Measurements from ENCODE around the gene CARS2. TPM values are rescaled to one million over a fixed set of nuclear protein-coding genes. Genes with fewer than 3 reads are reported as not detected.
"Not testable (repeated sequence)": the region's sequence is repeated elsewhere in the genome, so short reads cannot be mapped to it uniquely, and the experiment has no call there.

CARS2 gene
- total RNA-seq, 1 donor: 107 TPM

GRCh38 chr13:110706570-110707372 lies 855 bp upstream of the CARS2 start:
- TF ChIP-seq, protein P1, sequence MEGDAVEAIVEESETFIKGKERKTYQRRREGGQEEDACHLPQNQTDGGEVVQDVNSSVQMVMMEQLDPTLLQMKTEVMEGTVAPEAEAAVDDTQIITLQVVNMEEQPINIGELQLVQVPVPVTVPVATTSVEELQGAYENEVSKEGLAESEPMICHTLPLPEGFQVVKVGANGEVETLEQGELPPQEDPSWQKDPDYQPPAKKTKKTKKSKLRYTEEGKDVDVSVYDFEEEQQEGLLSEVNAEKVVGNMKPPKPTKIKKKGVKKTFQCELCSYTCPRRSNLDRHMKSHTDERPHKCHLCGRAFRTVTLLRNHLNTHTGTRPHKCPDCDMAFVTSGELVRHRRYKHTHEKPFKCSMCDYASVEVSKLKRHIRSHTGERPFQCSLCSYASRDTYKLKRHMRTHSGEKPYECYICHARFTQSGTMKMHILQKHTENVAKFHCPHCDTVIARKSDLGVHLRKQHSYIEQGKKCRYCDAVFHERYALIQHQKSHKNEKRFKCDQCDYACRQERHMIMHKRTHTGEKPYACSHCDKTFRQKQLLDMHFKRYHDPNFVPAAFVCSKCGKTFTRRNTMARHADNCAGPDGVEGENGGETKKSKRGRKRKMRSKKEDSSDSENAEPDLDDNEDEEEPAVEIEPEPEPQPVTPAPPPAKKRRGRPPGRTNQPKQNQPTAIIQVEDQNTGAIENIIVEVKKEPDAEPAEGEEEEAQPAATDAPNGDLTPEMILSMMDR (IDR thresholded peaks at IDR 0.05; ENCODE audit: insufficient read depth, low read depth, low read length): no peak
- no peak for DNase-seq (ENCODE audit: low read depth)
- peak overlapping the region; percentile 75 for H3K4me3 ChIP-seq (ENCODE audit: low read depth, low read length)

- peak overlapping the region; percentile 75 for H3K4me3 ChIP-seq (ENCODE audit: low read depth, low read length)
- no peak for DNase-seq (ENCODE audit: low read depth)
- TF ChIP-seq, protein P1 (IDR thresholded peaks at IDR 0.05; ENCODE audit: insufficient read depth, low read depth, low read length): no peak
Measured at GRCh38 chr13:110705356-110705825, 525 bp downstream of the CARS2 start.

DNA sequence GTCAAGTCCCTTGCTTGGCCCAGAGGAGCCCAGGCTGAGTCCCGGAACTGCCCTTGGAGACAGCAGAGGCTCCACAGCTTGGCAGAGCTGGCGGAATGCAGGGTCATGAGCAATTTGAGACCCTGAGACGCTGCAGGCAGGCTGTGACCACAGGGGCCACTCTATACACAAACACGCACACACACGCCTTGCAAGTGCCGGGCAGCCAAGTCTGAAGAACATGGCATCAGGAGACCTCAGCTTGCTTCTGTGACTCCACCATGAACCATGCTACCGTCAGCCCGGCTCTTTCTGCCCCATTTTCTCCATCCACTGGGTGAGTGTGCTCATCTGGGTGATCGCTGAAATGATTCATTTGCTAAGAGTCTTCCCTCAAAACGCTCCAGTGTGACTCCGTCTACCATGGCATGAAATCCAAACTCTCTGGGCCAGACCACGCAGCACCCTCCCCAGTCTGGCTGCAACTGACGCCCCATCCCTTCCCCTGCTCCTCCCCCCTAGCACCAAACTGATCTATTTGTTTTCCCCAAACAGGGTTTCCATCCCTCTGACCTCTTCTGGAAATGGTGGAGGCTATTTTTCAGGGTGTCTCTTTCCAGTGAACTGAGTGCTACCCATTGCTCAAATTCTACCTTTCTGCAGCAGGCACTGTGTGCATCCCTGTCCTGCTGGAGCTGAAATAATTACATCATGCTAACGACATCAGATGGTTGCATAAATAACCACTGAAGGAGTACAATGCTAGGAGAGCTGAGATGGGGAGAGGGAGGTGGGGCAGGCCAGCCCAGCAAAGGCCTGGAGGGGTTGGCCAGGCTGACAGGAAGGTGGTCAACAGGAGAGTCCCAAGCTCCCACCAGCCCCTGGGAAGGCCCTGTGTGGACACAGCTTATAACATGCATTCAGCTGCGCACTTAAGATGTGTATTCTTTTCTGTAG lies 3.1 kb downstream of the CARS2 start:
- H3K4me3 ChIP-seq (ENCODE audit: low read depth, low read length): no peak overlapping the region
- TF ChIP-seq, protein P1 (IDR thresholded peaks at IDR 0.05; ENCODE audit: insufficient read depth, low read depth, low read length): no peak
- DNase-seq (ENCODE audit: low read depth): peak; percentile 36

- TF ChIP-seq, protein P1 (IDR thresholded peaks at IDR 0.05; ENCODE audit: insufficient read depth, low read depth, low read length): no peak
- no peak overlapping the region for H3K4me3 ChIP-seq (ENCODE audit: low read depth, low read length)
- DNase-seq (ENCODE audit: low read depth): no peak
Measured at GRCh38 chr13:110702089-110702488, 3.8 kb downstream of the CARS2 start.

- not testable (repeated sequence) for H3K4me3 ChIP-seq (ENCODE audit: low read depth, low read length); DNase-seq (ENCODE audit: low read depth)
Measured at GRCh38 chr13:110701061-110701460, 4.9 kb downstream of the CARS2 start.

- no peak overlapping the region for H3K4me3 ChIP-seq (ENCODE audit: low read depth, low read length)
- TF ChIP-seq, protein P1 (IDR thresholded peaks at IDR 0.05; ENCODE audit: insufficient read depth, low read depth, low read length): no peak
- no peak for DNase-seq (ENCODE audit: low read depth)
Measured at GRCh38 chr13:110700641-110701040, 5.3 kb downstream of the CARS2 start.

DNA sequence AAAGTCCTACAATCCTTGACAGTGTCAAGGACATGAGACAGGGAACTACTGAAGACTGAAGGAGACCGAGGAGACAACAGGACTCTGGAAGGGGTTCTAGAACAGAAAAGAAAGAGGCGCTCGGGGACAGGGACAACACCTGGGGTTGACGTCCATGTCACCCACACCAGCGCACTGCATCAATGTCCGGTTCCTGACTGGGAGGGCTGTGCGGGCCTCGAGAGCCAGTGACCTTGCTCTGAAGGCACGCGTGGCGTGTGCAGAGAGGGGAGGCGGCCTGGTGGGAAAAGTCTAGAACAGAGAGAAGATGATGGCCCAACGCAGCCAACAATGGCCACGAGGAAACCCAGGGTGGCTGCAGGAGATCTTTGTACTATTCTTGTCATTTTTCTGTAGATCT lies 5.7 kb downstream of the CARS2 start:
- DNase-seq (ENCODE audit: low read depth): no peak
- TF ChIP-seq, protein P1 (IDR thresholded peaks at IDR 0.05; ENCODE audit: insufficient read depth, low read depth, low read length): no peak

More for the DNA sequence above, 5.7 kb downstream of the CARS2 start:
- no peak overlapping the region for H3K4me3 ChIP-seq (ENCODE audit: low read depth, low read length)
